Mammary microvascular endothelial cell (primary cell): ENCODE data around the gene LBHD2. TPM values are rescaled to one million over a fixed set of nuclear protein-coding genes. Genes with fewer than 3 reads are reported as not detected.

Experiments
- total RNA-seq: library from RNA; depleted of rRNA; stranded (reverse); fragments of >200 nt; gene quantifications from 2 replicates; pipeline ENCODE4 v1.2.3, GENCODE V29; 2015

The LBHD2 gene
- total RNA-seq, result not detected in 2 replicates

DNA sequence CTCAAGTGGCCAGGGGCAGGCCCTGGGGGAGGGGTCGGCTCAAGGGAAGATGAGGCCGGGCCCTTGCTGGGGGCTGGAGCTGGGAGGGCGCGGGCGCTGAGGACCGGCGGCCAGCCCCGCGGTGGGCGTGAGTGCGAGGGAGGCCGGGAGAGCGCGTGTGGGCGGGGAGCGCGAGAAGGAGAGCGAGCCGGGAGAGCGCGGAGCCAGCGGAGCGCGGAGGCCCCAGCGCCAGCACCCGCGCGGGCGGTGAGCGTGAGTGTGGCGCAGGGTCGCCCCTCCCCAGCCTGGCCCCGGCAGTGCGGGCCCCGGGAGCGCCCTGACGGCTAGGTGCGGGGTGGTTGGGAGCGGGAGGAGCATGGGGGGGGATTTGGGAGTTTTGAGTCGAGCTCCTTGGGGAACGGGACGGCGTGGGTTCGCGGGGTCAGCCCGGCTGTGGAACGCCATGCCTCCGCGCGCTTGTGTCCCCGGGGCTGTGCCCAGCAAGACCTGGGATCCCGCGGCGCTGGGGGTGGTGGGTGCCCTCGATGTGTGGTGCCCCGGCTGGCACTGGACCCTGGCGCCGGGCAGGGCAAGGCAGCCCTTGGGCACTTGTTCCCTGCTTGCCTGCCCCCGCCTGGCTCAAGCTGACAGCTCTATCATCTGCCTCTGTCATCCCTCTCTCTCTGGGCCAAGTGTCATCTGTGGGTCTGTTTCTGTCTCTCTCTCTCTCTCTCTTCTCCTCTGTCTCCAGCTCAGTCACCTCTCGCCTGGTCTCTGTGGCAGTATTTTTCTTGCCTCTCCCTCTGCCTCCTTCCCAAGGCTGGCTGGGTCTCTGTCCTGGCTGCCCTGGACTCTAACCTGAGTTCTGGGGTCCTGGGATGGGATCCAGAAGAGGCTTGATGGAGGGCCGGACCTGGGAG, at the start of gene LBHD2:
TSS of gene LBHD2 (plus strand) at position 190 of the 899 bp plus-strand sequence. CDS start 1,803 bp downstream, outside the sequence.

DNA sequence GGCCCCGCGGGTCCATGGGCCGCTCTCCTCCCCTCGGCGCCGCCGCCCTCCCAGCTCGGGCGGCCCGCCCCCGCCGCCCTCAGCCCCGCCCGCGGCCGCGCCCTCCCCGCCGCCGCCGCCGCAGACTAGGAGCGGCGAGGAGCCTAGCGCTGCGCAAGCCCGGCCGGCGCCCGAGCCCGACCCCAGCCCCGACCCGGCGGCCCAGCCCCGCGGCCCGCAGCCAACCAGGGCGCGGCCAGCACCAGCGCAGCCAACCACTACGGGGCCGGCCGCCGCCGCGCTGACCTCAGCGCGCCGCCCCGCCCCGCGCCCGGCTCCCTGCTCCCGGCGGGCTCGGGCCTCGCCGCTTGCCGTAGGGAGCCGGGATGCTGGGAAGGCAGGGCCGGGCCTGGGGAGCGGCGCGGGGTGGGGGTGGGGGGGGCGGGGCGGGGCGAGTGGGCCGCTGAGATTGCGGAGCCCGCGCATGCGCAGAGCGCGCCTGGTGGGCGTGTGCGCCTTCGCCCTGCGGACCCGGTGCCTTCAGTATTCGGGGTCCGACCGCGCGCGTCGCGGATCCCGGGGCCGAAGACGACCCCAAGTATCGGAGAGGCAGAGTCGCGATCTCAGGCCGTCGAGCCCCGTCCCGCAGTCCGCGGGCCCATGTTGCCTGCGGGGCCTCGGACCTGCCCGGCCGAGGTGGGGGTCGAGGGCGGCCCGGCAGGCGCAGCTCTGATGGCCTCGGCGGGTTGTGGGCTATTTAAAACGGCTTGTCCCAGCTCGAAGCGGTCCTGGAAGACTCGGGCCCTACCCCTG, 26.4 kb upstream of the LBHD2 start, which contains the start of gene CDC42BPB:
TSS of gene CDC42BPB (minus strand) at position 178 of the 792 bp plus-strand sequence. CDS start 376 bp downstream, outside the sequence.

DNA sequence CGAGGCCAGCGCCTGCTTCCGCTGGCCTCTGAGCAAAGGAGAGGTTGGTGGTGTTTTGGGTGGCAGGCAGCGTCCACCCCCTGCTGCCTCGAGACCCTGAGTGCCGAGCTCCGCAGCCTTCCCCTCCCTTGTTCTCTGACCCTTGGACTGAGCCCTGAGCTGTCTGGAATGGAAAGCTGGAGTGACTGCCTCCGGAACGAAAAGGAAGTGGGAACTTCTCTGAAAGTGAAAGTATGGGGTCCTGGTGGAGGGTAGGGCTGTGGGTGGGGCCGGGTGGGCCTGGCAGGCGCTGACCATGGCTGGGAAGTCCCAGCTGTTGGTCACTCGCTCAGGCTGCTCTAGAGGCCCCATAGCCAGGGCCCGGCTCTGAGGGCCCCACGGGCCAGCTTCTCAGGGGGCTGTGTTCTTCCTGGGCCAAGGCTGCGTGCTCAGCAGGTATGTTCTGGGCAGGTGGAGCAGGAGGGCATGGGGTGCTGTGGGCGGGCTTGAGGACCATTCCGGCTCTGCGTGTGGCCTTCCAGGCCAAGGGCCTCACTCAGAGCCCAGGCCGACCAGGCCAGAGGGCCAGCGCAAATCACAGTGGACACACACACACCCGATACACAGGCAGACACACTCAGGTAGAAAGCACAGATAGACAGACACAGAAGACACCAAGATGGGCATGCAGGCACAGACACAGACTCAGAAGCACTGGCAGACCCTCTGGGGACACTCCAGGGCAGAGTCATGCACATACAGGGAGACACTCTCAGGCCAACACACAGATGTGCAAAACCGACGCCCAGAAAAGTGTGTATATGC, 10.6 kb downstream of the LBHD2 start, which contains the start of gene EXOC3L4:
TSS of gene EXOC3L4 (plus strand) at position 320 of the 804 bp plus-strand sequence. CDS start 5,495 bp downstream, outside the sequence.

DNA sequence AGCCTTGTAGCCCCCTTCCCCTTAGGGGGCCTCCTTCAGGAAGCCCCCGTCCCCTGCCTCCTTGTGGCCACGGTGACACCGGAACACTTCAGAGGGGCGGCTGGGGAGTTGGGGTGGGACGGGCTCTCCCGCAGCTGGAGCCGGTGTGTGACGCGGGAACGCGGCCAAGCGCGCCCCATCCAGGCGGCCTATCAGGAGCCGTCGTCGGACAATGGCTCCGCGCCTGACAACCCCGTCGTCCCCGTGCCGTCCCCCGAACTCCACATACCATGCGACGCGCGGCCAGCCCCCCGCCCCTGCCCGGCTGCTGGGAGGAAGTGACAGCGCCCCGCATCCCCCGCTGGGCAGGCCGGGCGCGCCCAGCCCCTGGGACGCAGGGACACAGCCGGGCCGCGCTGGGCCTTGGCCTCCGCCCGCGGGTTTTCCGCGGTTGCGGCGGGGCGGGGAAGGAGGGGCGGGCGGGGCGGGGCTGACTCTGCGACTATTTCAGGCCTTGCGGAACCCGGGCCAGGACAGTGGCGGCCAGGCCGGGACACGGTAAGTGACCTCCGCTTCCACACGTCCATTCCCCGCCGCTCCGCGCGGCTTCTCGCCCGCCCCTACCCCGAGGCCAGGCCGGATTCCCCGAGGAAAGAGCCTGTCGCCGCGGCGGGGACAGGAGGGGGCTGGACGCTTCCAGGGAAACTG, 39.1 kb downstream of the LBHD2 start, which contains the start of gene TNFAIP2:
TSS of gene TNFAIP2 (plus strand) at position 515 of the 687 bp plus-strand sequence. CDS start 2,997 bp downstream, outside the sequence.

Other genes starting within 250 kb of the LBHD2 start
- gene AMN, start 161.5 kb upstream of the LBHD2 start, total RNA-seq, result not detected in 2 replicates
- gene CDC42BPB, start 26.7 kb upstream of the LBHD2 start, total RNA-seq, result 89.6 and 95.4 TPM in 2 replicates
- gene EXOC3L4, start 10.5 kb downstream of the LBHD2 start, total RNA-seq, result not detected in 2 replicates
- 30.5 and 38.6 TPM in 2 replicates for gene TNFAIP2, start 39.3 kb downstream of the LBHD2 start, total RNA-seq